ENCODE results near the gene LARP4B.
"Not testable (repeated sequence)": the region's sequence is repeated elsewhere in the genome, so short reads cannot be mapped to it uniquely, and the experiment has no call there.

DNA sequence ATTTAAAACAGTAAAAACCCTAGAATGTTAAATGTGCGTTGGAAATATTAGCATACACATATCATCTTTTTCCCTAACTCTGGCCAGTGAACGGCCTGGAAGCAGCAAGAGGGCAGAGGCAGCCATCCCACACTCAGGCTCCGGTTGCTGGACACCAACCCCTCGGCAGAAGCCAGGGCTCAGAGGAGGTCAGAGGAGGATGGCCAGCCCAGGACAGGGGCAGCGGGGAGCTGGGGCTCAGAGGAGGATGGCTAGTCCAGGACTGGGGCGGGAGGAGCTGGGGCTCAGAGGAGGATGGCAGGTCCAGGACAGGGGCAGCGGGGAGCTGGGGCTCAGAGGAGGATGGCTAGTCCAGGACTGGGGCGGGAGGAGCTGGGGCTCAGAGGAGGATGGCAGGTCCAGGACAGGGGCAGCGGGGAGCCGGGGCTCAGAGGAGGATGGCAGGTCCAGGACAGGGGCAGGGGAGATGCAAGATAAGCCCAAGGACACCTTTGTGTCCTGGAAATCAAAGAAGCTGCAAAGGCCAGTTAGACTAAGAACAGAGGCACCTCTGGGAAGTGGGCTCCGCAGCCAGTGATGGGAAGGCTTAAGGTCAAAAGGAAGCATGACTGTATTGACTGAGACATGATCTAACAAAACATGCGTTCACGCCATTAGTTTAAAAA is 161.3 kb downstream of the LARP4B start:
- not testable (repeated sequence) for TF ChIP-seq POLR2A, CTCF (IDR thresholded peaks at IDR 0.05)
